Fibroblast of skin of right quadriceps (primary cell): ENCODE results near the gene IL15.

ENCODE experiments used
- DNase-seq: peaks from one replicate; pipeline ENCODE4 v3.0.0-alpha.2; 2013

Gene IL15

GRCh38 chr4:141782205-141782604, 145.8 kb downstream of the IL15 start:
- no peak for DNase-seq
